Measurements from ENCODE around the gene FHIT.

The FHIT gene

GRCh38 chr3:60513241-60513640 lies 738.0 kb downstream of the FHIT start:
- no peak for TF ChIP-seq CTCF (IDR thresholded peaks at IDR 0.05; ENCODE audit: low read depth, low read length, missing control alignments)
- H3K4me3 ChIP-seq (ENCODE audit: low read depth, low read length) = no peak overlapping the region
- DNase-seq (ENCODE audit: low read depth) = no peak

- H3K4me3 ChIP-seq (ENCODE audit: low read depth, low read length) = no peak overlapping the region
- no peak for TF ChIP-seq CTCF (IDR thresholded peaks at IDR 0.05; ENCODE audit: low read depth, low read length, missing control alignments)
- DNase-seq (ENCODE audit: low read depth) = no peak
Observed at GRCh38 chr3:60512506-60512905, 738.7 kb downstream of the FHIT start.

- no peak for DNase-seq (ENCODE audit: low read depth)
- H3K4me3 ChIP-seq (ENCODE audit: low read depth, low read length) = no peak overlapping the region
- no peak for TF ChIP-seq CTCF (IDR thresholded peaks at IDR 0.05; ENCODE audit: low read depth, low read length, missing control alignments)
Observed at GRCh38 chr3:60509471-60509870, 741.8 kb downstream of the FHIT start.

DNA sequence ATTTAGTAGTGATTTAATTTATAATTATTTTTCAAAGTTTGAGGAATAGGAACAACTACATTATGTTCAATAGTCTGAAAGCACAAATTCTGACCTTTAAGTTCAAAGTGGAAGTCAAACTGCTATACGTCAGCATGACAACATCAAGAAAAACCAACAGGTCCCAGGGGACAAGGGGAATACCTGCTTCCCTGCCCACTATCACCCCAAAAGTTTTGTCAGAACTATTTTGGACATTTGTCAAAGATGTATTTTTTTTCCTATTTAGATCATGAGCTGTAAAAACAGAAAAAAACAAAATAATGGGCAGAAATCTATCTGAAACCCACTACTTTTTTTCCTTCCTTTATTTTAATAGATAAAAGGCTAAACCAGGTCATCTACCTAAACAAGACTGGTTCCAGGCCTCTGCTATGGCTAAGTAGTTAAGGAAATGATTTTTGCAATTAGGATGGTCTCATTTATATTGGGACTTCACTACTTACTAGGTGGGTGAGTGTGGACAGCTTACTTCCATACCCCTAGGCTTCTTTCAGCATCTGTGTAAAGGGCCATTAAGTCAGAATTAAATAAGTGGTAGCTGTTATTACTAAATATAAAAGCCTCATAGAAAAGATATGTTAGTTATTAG lies 746.3 kb downstream of the FHIT start:
- DNase-seq (ENCODE audit: low read depth) = no peak
- no peak for TF ChIP-seq CTCF (IDR thresholded peaks at IDR 0.05; ENCODE audit: low read depth, low read length, missing control alignments)
- H3K4me3 ChIP-seq (ENCODE audit: low read depth, low read length) = no peak overlapping the region

GRCh38 chr3:60501314-60501713 lies 749.9 kb downstream of the FHIT start:
- no peak overlapping the region for H3K4me3 ChIP-seq (ENCODE audit: low read depth, low read length)
- DNase-seq (ENCODE audit: low read depth) = no peak
- TF ChIP-seq CTCF (IDR thresholded peaks at IDR 0.05; ENCODE audit: low read depth, low read length, missing control alignments) = no peak

GRCh38 chr3:60497902-60498301 lies 753.4 kb downstream of the FHIT start:
- DNase-seq (ENCODE audit: low read depth) = no peak
- no peak for TF ChIP-seq CTCF (IDR thresholded peaks at IDR 0.05; ENCODE audit: low read depth, low read length, missing control alignments)

GRCh38 chr3:60490992-60491391 lies 760.3 kb downstream of the FHIT start:
- no peak for DNase-seq (ENCODE audit: low read depth)
- no peak for TF ChIP-seq CTCF (IDR thresholded peaks at IDR 0.05; ENCODE audit: low read depth, low read length, missing control alignments)
- H3K4me3 ChIP-seq (ENCODE audit: low read depth, low read length) = no peak overlapping the region

More at GRCh38 chr3:60497902-60498301, 753.4 kb downstream of the FHIT start:
- no peak overlapping the region for H3K4me3 ChIP-seq (ENCODE audit: low read depth, low read length)
